ENCODE data around the gene THAP11.

Gene THAP11

GRCh38 chr16:67885976-67886375 is 43.9 kb downstream of the THAP11 start:
- FAIRE-seq = no peak

- FAIRE-seq = no peak
Measured at GRCh38 chr16:67886387-67886786, 44.3 kb downstream of the THAP11 start.

GRCh38 chr16:67888331-67888730 is 46.2 kb downstream of the THAP11 start:
- FAIRE-seq = no peak

- FAIRE-seq = no peak
Measured at GRCh38 chr16:67892375-67892774, 50.3 kb downstream of the THAP11 start.

- FAIRE-seq = no peak
Measured at GRCh38 chr16:67892899-67893742, 51.0 kb downstream of the THAP11 start, which contains the start of gene PSKH1. Gene PSKH1, plus strand, starts transcription at chr16:67893254. Its CDS starts 15,496 bp downstream, at chr16:67908750.
